Hepatocyte (in vitro differentiated cells): ENCODE data around the gene FFAR2.

ENCODE experiments used
- EZH2 ChIP-seq: fragments of 200-600 bp; sonication (generic); IDR thresholded peaks from 2 replicates; pipeline ENCODE4 v1.6.1; 2016; ENCODE audit warnings: antibody characterized with exemption, mild to moderate bottlenecking, borderline replicate concordance
- TF ChIP-seq, protein P1 (sequence below): fragments of 200-600 bp; sonication (generic); IDR thresholded peaks from 2 replicates; pipeline ENCODE4 v1.5.1; 2016; ENCODE audit warnings: antibody characterized with exemption, mild to moderate bottlenecking; ENCODE audit not compliant: poor library complexity

DNA sequence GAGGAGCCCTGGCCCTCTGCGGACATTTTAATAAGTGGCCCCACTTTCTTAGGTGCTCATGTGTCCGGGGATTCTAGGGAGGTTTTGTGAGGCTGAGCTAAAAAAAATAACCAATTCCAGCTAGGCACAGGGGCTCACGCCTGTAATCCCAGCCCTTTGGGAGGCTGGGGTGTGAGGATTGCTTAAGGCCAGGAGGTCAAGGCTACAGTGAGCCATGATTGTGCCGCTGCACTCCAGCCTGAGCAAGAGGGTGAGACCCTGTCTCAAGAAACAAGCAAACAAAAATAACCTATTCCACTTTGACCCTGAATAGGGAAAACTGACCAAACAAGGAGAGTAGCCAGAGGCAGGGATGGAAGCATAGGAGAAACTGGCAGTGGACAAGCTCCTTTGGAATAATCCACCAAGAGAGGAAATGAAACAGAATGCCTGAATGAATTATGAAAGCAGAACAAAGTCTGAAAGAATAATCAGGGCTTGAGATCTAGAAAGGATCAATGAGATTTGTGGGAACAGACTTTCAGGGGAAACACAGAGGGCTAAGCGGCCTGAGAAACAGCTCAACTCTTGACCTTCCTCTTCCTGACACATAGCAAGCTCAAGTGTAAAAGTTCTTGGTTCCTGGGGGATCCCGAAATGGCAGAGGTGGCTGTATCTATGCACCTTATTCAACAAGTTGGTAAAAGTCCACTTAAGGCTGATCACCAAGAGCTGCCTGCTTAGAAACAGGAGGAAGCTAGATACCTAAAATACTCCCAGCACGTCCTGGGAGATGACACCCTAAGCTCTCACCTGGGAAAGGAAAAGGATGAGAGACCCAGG, 30.1 kb upstream of the FFAR2 start:
- TF ChIP-seq, protein P1, sequence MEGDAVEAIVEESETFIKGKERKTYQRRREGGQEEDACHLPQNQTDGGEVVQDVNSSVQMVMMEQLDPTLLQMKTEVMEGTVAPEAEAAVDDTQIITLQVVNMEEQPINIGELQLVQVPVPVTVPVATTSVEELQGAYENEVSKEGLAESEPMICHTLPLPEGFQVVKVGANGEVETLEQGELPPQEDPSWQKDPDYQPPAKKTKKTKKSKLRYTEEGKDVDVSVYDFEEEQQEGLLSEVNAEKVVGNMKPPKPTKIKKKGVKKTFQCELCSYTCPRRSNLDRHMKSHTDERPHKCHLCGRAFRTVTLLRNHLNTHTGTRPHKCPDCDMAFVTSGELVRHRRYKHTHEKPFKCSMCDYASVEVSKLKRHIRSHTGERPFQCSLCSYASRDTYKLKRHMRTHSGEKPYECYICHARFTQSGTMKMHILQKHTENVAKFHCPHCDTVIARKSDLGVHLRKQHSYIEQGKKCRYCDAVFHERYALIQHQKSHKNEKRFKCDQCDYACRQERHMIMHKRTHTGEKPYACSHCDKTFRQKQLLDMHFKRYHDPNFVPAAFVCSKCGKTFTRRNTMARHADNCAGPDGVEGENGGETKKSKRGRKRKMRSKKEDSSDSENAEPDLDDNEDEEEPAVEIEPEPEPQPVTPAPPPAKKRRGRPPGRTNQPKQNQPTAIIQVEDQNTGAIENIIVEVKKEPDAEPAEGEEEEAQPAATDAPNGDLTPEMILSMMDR, result no peak
- no peak for TF ChIP-seq EZH2
